PC-9 (cell line): ENCODE results near the gene CYTH3. TPM values are rescaled to one million over a fixed set of nuclear protein-coding genes. Genes with fewer than 3 reads are reported as not detected.
"Not testable (repeated sequence)": the region's sequence is repeated elsewhere in the genome, so short reads cannot be mapped to it uniquely, and the experiment has no call there.

Experiments used
- BruUV-seq: library from RNA; stranded (reverse); fragments of 400-500 nt; replicated peaks from 2 replicates; lab custom pipeline; 2021; lab: Mats Ljungman, UMichigan
- CTCF ChIA-PET: fragments of 300-600 bp; sonication (Branson Sonifier 250); formaldehyde crosslinking; loops from one replicate; lab custom pipeline; 2022; ENCODE audit warnings: antibody characterized with exemption; lab: Charles Lee
- POLR2A ChIA-PET: fragments of 300-600 bp; sonication (Branson Sonifier 250); formaldehyde crosslinking; loops from one replicate; lab custom pipeline; 2022; ENCODE audit warnings: antibody characterized with exemption; ENCODE audit not compliant: unreplicated experiment; lab: Charles Lee
- DNase-seq, 2 experiments: peaks; one replicate each; pipeline versions ENCODE4 v3.0.0 to v3.0.0-alpha.2; 2015 to 2022; ENCODE audit warnings: mixed read lengths in 1 of 2
- H2AFZ ChIP-seq: fragments of 200-600 bp; sonication (generic); 2 replicates; pipeline ENCODE4 v1.8.1; 2017; ENCODE audit warnings: antibody characterized with exemption
- H3F3A ChIP-seq: fragments of 200-600 bp; sonication (generic); 2 replicates; pipeline ENCODE4 v1.8.1; 2017; ENCODE audit warnings: antibody characterized with exemption, mild to moderate bottlenecking, low read depth; ENCODE audit not compliant: insufficient read depth
- H3K27ac ChIP-seq: fragments of 200-600 bp; sonication (generic); 2 replicates; pipeline ENCODE4 v1.6.1; 2016; ENCODE audit warnings: mixed run types
- H3K27me3 ChIP-seq: fragments of 200-600 bp; sonication (generic); 2 replicates; pipeline ENCODE4 v1.6.1; 2016; ENCODE audit warnings: low read depth, mixed run types; ENCODE audit not compliant: insufficient read depth
- H3K36me3 ChIP-seq: fragments of 200-600 bp; sonication (generic); 2 replicates; pipeline ENCODE4 v1.6.1; 2016; ENCODE audit warnings: low read depth, mixed run types
- H3K4me1 ChIP-seq: fragments of 200-600 bp; sonication (generic); replicated peaks from 2 replicates; pipeline ENCODE4 v1.6.1; 2016; ENCODE audit warnings: mixed run types; ENCODE audit not compliant: insufficient read depth
- H3K4me2 ChIP-seq: fragments of 200-600 bp; sonication (generic); 2 replicates; pipeline ENCODE4 v1.6.1; 2017; ENCODE audit warnings: mixed run types
- H3K4me3 ChIP-seq: fragments of 200-600 bp; sonication (generic); 2 replicates; pipeline ENCODE4 v1.6.1; 2016; ENCODE audit warnings: mixed run types
- H3K79me2 ChIP-seq: fragments of 200-600 bp; sonication (generic); 2 replicates; pipeline ENCODE4 v1.6.1; 2017; ENCODE audit warnings: low read depth, mixed run types
- H3K9me2 ChIP-seq: fragments of 200-600 bp; sonication (generic); 2 replicates; pipeline ENCODE4 v1.8.1; 2017; ENCODE audit warnings: mild to moderate bottlenecking; ENCODE audit not compliant: insufficient read depth
- H3K9me3 ChIP-seq: fragments of 200-600 bp; sonication (generic); 2 replicates; pipeline ENCODE4 v1.8.1; 2016; ENCODE audit warnings: low read depth; ENCODE audit not compliant: insufficient read depth
- H4K20me1 ChIP-seq: fragments of 200-600 bp; sonication (generic); 2 replicates; pipeline ENCODE4 v1.8.1; 2017; ENCODE audit not compliant: insufficient read depth
- CTCF ChIP-seq: fragments of 200-600 bp; sonication (generic); conservative IDR thresholded peaks from 2 replicates; pipeline ENCODE4 v1.6.1; 2017; ENCODE audit warnings: mixed run types, antibody characterized with exemption, mild to moderate bottlenecking, moderate library complexity
- EZH2 ChIP-seq: fragments of 200-600 bp; sonication (generic); IDR thresholded peaks from 2 replicates; pipeline ENCODE4 v1.8.0; 2017; ENCODE audit warnings: antibody characterized with exemption, low read depth
- intact Hi-C: fragments of 100-400 bp; cut with micrococcal nuclease; formaldehyde crosslinking; loops from one replicate; pipeline ENCODE4 v1.10.0; 2022; ENCODE audit not compliant: unreplicated experiment
- total RNA-seq: library from RNA; stranded (reverse); gene quantifications from 2 replicates; pipeline ENCODE4 v1.2.3, GENCODE V29; 2021

Gene CYTH3
- total RNA-seq, 1 experiment from 2014 or later: 84.4 TPM

- Histone ChIP-seq H3K36me3 (no peaks in the 10 kb centered on the region), H2AFZ (no peak overlapping the region), H3K27ac (no peak overlapping the region), H4K20me1 (0 out of 2 replicates have a peak, but pooled peaks cover 8% of the 10 kb centered on the region), H3K9me3 (no peaks in the 10 kb centered on the region), H3K9me2 (no peaks in the 10 kb centered on the region), H3K4me3 (no peak overlapping the region), H3K27me3 (no peaks in the 10 kb centered on the region), H3K4me1 (no peaks in the 10 kb centered on the region), H3K4me2 (no peak overlapping the region), H3K79me2 (peaks cover 29% of the 10 kb centered on the region; the same call in 1 of the 2 replicates), H3F3A (peaks cover 3% of the 10 kb centered on the region; the same call in 1 of the 2 replicates)
- ChIA-PET POLR2A (no interaction called here), CTCF (no interaction called here)
- no peak for DNase-seq
- BruUV-seq: no TSS peak
- intact Hi-C loops: no loop called here
- TF ChIP-seq CTCF: no peak
- TF ChIP-seq EZH2: no peak
Measured at GRCh38 chr7:6232116-6232515, 40.3 kb downstream of the CYTH3 start.

DNA sequence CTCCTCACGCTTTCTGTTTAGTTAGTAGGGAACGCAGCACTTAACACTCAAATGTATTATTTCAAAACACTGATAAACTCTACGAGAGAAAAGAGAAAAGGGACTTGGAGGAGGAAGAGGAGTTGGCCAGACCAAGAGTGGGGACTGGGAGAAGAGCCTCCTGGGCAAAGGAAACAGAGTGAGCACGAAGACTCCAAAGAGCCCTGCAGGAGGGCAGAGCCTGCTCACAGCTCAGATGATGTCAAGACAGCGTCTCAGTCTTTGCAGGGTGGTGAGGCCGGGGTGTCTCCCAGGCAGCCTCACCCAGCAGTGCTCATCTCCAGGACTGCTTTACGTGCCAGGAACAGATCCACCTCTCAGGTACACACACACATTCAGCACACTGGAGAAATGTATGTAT is 41.2 kb downstream of the CYTH3 start:
- POLR2A ChIA-PET: interaction anchor here (0.5 kb wide), 1 partner anchor 77 kb away, joined by 13 read pairs; no protein-coding TSS in a partner anchor
- intact Hi-C loops: no loop called here
- Histone ChIP-seq H3K4me1 (peaks cover 1% of the 10 kb centered on the region; the same call in 1 of the 2 replicates), H4K20me1 (peaks cover 8% of the 10 kb centered on the region; the same call in 1 of the 2 replicates), H3F3A (peaks cover 8% of the 10 kb centered on the region; the same call in 1 of the 2 replicates), H2AFZ (no peak overlapping the region), H3K9me3 (no peaks in the 10 kb centered on the region), H3K27me3 (no peaks in the 10 kb centered on the region), H3K27ac (no peak overlapping the region), H3K36me3 (no peaks in the 10 kb centered on the region), H3K9me2 (no peaks in the 10 kb centered on the region), H3K4me3 (no peak overlapping the region), H3K4me2 (no peak overlapping the region), H3K79me2 (peaks cover 22% of the 10 kb centered on the region; the same call in 1 of the 2 replicates)
- TF ChIP-seq CTCF (no peak), EZH2 (no peak)
- no TSS peak for BruUV-seq
- CTCF ChIA-PET: no interaction called here
- DNase-seq: no peak

GRCh38 chr7:6229284-6229683 is 43.1 kb downstream of the CYTH3 start:
- H3K36me3 ChIP-seq, H3K4me3 ChIP-seq, intact Hi-C loops, H3K9me2 ChIP-seq, DNase-seq, POLR2A ChIA-PET, H3K27ac ChIP-seq, H3K9me3 ChIP-seq, BruUV-seq, H2AFZ ChIP-seq, H4K20me1 ChIP-seq, H3K4me2 ChIP-seq, H3K27me3 ChIP-seq: not testable (repeated sequence)
- Histone ChIP-seq H3K79me2 (0 out of 2 replicates have a peak, but pooled peaks cover 22% of the 10 kb centered on the region), H3F3A (peaks cover 12% of the 10 kb centered on the region; the same call in 1 of the 2 replicates), H3K4me1 (peaks cover 10% of the 10 kb centered on the region; the same call in 1 of the 2 replicates)
- CTCF ChIA-PET: interaction anchor here (0.6 kb wide), 1 partner anchor 40 kb away, joined by 3 read pairs; no protein-coding TSS in a partner anchor
